ENCODE results near the gene UBE2N.

Gene UBE2N

GRCh38 chr12:93375906-93376305, 65.8 kb downstream of the UBE2N start:
- Histone ChIP-seq H3K4me2 (no peak overlapping the region), H3K27me3 (no peaks in the 10 kb centered on the region), H3K36me3 (no peaks in the 10 kb centered on the region), H3K4me3 (no peak overlapping the region), H3K4me1 (peaks cover 23% of the 10 kb centered on the region), H4K20me1 (peaks cover 18% of the 10 kb centered on the region), H3K9ac (no peak overlapping the region), H3K27ac (no peak overlapping the region), H3K9me3 (no peaks in the 10 kb centered on the region)
- TF ChIP-seq Cebpa-rat (IDR thresholded peaks at IDR 0.05) = no peak

DNA sequence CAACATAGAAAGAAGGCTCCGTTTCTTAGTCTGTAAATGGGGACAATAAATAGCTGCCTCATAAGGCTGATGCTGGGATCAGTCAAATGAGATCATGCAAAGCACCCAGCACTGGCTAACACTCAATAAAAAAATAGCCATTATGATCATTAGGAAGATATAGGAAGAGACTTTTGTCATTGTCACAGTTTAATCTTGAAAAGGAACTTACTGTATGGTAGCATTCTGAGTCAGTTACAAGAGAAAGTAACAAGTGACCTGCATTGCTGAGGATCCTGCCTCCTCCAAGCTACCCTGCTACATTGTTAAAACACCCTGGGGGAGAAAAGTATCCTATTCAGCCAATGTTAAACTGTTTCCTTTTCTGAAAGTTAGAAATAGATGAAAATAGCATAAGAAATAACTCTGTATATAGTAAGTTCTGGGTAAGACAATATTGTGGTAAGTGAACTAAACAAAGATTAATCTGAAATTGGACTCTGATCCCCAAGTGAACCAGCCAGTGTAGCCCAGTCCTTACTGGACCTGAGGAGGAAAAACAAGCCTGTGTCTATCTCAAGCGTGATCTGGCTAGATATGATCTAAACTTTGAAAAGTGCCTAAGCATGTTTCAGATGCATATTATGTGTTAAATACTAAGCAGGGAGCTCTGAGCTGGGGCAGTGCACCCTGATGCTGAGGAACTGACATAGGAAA, 67.6 kb downstream of the UBE2N start:
- Histone ChIP-seq H3K4me1 (peaks cover 10% of the 10 kb centered on the region; the same call in 1 of the 2 replicates), H4K20me1 (peaks cover under 1% of the 10 kb centered on the region; the same call in 1 of the 2 replicates), H3K9ac (no peak overlapping the region), H3K4me2 (no peak overlapping the region), H3K4me3 (no peak overlapping the region), H3K9me3 (no peaks in the 10 kb centered on the region), H3K36me3 (no peaks in the 10 kb centered on the region), H3K27me3 (no peaks in the 10 kb centered on the region), H3K27ac (no peak overlapping the region)
- TF ChIP-seq Cebpa-rat (IDR thresholded peaks at IDR 0.05) = no peak

GRCh38 chr12:93370947-93371346, 70.8 kb downstream of the UBE2N start:
- Histone ChIP-seq H3K4me1 (no peaks in the 10 kb centered on the region), H3K27ac (no peak overlapping the region), H3K9me3 (no peaks in the 10 kb centered on the region), H4K20me1 (no peaks in the 10 kb centered on the region), H3K9ac (no peak overlapping the region), H3K4me2 (no peak overlapping the region), H3K4me3 (no peak overlapping the region), H3K27me3 (no peaks in the 10 kb centered on the region), H3K36me3 (no peaks in the 10 kb centered on the region)
- TF ChIP-seq Cebpa-rat (IDR thresholded peaks at IDR 0.05) = no peak

DNA sequence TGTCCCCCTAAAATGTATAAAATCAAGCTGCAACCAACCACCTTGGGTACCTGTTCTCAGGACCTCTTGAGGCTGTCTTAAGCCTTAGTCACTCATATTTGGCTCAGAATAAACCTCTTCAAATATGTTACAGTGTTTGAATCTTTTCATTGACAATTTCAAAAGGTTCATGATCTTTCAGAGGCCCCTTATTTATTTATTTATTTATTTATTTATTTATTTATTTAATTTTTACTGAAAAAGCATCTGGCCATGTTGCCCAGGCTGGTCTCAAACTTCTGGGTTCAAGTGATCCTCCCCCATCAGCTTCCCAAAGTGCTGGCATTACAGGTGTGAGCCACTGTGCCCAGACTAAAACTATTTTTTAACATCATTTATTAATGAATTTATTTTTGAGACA, 72.2 kb downstream of the UBE2N start:
- no peak overlapping the region for H3K9ac ChIP-seq
- no peaks in the 10 kb centered on the region for H3K9me3 ChIP-seq
- no peak overlapping the region for H3K4me2 ChIP-seq
- H3K27me3 ChIP-seq = no peaks in the 10 kb centered on the region
- no peaks in the 10 kb centered on the region for H3K36me3 ChIP-seq
- no peaks in the 10 kb centered on the region for H4K20me1 ChIP-seq
- peaks cover 2% of the 10 kb centered on the region for H3K4me1 ChIP-seq
- no peak for TF ChIP-seq Cebpa-rat (IDR thresholded peaks at IDR 0.05)
- no peak overlapping the region for H3K27ac ChIP-seq
- H3K4me3 ChIP-seq = no peak overlapping the region

DNA sequence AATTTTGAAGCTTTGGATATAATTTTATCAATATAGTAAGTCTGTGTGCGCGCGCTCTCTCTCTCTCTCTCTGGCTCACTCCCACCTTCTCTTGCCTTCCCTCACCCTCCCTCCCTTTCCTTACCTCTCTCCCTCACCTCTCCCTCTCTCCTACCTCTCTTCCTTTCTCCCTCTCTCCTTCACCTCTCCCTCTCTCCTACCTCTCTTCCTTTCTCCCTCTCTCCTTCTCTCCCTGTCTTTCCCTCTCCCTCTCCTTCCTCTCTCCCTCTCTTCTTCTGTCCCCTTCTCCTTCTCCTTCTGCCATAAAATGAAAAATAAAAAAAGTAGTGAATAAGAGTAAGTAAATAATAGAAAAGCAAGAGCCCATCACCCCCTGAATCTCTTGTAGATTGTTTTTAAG, 73.0 kb downstream of the UBE2N start:
- Histone ChIP-seq H3K27me3 (no peaks in the 10 kb centered on the region), H4K20me1 (no peaks in the 10 kb centered on the region), H3K4me3 (no peak overlapping the region), H3K36me3 (no peaks in the 10 kb centered on the region), H3K4me2 (no peak overlapping the region), H3K9me3 (no peaks in the 10 kb centered on the region), H3K4me1 (peaks cover 9% of the 10 kb centered on the region), H3K9ac (no peak overlapping the region), H3K27ac (no peak overlapping the region)
- no peak for TF ChIP-seq Cebpa-rat (IDR thresholded peaks at IDR 0.05)

DNA sequence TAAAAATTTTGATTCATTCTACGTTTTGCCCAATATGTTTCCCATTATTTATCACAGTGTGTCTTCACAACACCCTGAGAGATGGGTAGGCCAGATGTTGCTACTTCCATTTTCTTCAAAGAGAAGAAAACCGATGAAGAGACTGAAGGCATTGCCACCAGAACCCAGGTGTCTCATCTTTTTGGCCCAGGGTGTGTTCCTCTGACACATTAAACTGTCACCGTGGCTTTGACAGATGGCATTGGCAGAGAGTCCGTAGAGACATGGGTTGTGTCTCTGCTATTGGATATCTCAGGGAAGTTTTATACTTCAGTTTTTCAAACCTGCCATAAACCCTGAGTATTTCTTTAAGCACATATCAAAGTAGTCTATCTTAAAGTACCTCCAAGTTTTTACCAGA, 75.3 kb downstream of the UBE2N start:
- Histone ChIP-seq H3K36me3 (no peaks in the 10 kb centered on the region), H3K27me3 (no peaks in the 10 kb centered on the region), H3K4me3 (no peak overlapping the region), H3K4me2 (no peak overlapping the region), H4K20me1 (no peaks in the 10 kb centered on the region), H3K27ac (no peak overlapping the region), H3K9me3 (no peaks in the 10 kb centered on the region), H3K9ac (no peak overlapping the region), H3K4me1 (peaks cover 11% of the 10 kb centered on the region)
- no peak for TF ChIP-seq Cebpa-rat (IDR thresholded peaks at IDR 0.05)

GRCh38 chr12:93365616-93366405, 75.9 kb downstream of the UBE2N start:
- Histone ChIP-seq H3K27ac (no peak overlapping the region), H4K20me1 (no peaks in the 10 kb centered on the region)

DNA sequence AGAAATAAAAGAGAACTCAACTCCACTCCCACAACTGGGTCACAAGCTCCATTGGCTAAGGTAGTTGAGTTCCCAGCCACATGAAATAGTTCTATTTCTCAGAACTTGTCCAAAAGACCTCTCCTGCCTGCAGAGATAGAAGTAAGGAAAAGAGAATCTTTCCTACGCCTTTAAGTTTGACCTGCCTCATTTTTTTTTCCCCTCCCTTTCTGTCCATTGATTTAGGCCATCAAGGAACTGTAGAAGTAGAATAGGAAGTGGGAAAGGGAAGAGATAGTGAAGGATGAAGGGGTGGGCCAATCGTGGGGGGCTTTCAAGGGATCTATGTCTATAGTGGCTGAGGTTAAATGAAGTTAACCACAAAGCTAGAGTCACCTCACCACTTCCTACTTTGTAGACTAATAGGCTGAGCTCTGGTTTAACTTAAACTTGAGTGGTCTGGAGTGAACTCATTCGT, 77.9 kb downstream of the UBE2N start:
- Histone ChIP-seq H3K9me3 (no peaks in the 10 kb centered on the region), H3K27me3 (no peaks in the 10 kb centered on the region), H3K9ac (no peak overlapping the region), H3K4me3 (no peak overlapping the region), H3K4me1 (peaks cover 11% of the 10 kb centered on the region), H3K36me3 (no peaks in the 10 kb centered on the region), H4K20me1 (no peaks in the 10 kb centered on the region), H3K27ac (no peak overlapping the region), H3K4me2 (peak overlapping the region; percentile 43; the same call in 1 of the 2 replicates)
- TF ChIP-seq Cebpa-rat (IDR thresholded peaks at IDR 0.05) = no peak

More at GRCh38 chr12:93365616-93366405, 75.9 kb downstream of the UBE2N start:
- no peaks in the 10 kb centered on the region for H3K36me3 ChIP-seq
- no peak overlapping the region for H3K4me3 ChIP-seq
- peaks cover 11% of the 10 kb centered on the region for H3K4me1 ChIP-seq
- H3K9ac ChIP-seq = no peak overlapping the region
- TF ChIP-seq Cebpa-rat (IDR thresholded peaks at IDR 0.05) = no peak
- no peaks in the 10 kb centered on the region for H3K27me3 ChIP-seq
- H3K4me2 ChIP-seq = no peak overlapping the region
- H3K9me3 ChIP-seq = no peaks in the 10 kb centered on the region

DNA sequence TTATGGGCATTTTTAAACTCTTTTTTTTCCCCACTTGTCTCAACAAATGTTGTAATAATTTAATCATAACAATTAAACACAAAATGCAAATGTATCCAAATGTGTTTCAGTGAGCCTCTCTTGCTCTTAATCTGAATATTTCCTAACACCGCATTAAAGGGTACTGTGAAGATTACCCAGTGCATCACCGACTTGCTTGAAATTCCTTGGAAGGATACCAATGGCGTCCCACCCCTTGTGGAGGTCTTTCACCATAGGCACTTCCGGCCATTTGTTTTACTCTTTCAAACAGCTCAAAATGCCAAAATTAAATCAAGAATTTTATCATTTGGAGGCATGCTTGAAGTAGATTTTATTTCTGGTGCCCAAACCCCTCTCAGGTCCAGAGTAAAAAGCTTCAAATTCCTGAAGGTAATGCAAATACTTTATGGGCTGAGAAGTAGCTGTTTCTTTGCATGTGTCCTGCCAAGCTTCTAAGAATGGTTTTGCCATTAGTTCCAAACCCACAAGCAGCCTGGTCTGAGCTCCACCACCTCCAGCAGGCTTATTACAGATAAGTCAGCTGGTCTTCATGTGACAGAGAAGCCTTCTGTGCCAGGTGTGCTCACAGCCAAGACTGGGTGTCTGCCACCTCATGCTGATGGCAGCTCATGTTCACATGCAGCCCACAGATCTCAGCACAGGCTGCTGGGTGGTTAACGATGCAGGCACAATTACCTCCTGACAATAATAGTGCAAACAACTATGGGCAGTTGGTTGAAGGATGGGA, 80.4 kb downstream of the UBE2N start:
- no peaks in the 10 kb centered on the region for H3K27me3 ChIP-seq
- H3K9me3 ChIP-seq = no peaks in the 10 kb centered on the region
- H3K4me2 ChIP-seq = no peak overlapping the region
- H3K4me1 ChIP-seq = peaks cover 11% of the 10 kb centered on the region
- H3K27ac ChIP-seq = no peak overlapping the region
- H4K20me1 ChIP-seq = no peaks in the 10 kb centered on the region
- no peak for TF ChIP-seq Cebpa-rat (IDR thresholded peaks at IDR 0.05)
- H3K9ac ChIP-seq = no peak overlapping the region
- no peaks in the 10 kb centered on the region for H3K36me3 ChIP-seq
- H3K4me3 ChIP-seq = no peak overlapping the region

All from BLaER1 (cell line).